OCI-LY1 (cell line): ENCODE data around the gene NUP214.

Source experiments
- H2AFZ ChIP-seq: fragments of 200-600 bp; sonication (generic), shearing (Covaris generic); 2 replicates; pipeline ENCODE4 v1.6.0; 2014; ENCODE audit warnings: antibody characterized with exemption, mild to moderate bottlenecking, low read length
- H3F3A ChIP-seq: fragments of 200-600 bp; sonication (generic), shearing (Covaris generic); 2 replicates; pipeline ENCODE4 v1.6.0; 2014; ENCODE audit warnings: mild to moderate bottlenecking, antibody characterized with exemption, low read length, moderate library complexity; ENCODE audit not compliant: insufficient read depth
- H3K27ac ChIP-seq: fragments of 200-600 bp; sonication (generic); 2 replicates; pipeline ENCODE4 v1.5.1; 2014; ENCODE audit warnings: low read length, mixed run types, mild to moderate bottlenecking, low read depth; ENCODE audit not compliant: poor library complexity, severe bottlenecking
- H3K27me3 ChIP-seq: fragments of 200-600 bp; sonication (generic); 2 replicates; pipeline ENCODE4 v1.6.0; 2014; ENCODE audit warnings: antibody characterized with exemption, mild to moderate bottlenecking, low read length, moderate library complexity; ENCODE audit not compliant: insufficient read depth
- H3K36me3 ChIP-seq: fragments of 200-600 bp; sonication (generic); 2 replicates; pipeline ENCODE4 v1.6.1; 2014; ENCODE audit warnings: mild to moderate bottlenecking, antibody characterized with exemption, low read length, moderate library complexity, mixed read lengths; ENCODE audit not compliant: insufficient read depth
- H3K4me1 ChIP-seq: fragments of 200-600 bp; sonication (generic); 2 replicates; pipeline ENCODE4 v1.5.1; 2014; ENCODE audit warnings: mild to moderate bottlenecking, low read length, moderate library complexity; ENCODE audit not compliant: insufficient read depth, severe bottlenecking
- H3K4me2 ChIP-seq: fragments of 200-600 bp; sonication (generic), shearing (Covaris generic); 2 replicates; pipeline ENCODE4 v1.6.1; 2014; ENCODE audit warnings: low read length
- H3K4me3 ChIP-seq: fragments of 200-600 bp; sonication (generic); 2 replicates; pipeline ENCODE4 v1.5.1; 2014; ENCODE audit warnings: low read length, low read depth, mild to moderate bottlenecking, mixed read lengths; ENCODE audit not compliant: poor library complexity, severe bottlenecking
- H3K79me2 ChIP-seq: fragments of 200-600 bp; shearing (Covaris generic); 2 replicates; pipeline ENCODE4 v1.6.1; 2016; ENCODE audit warnings: mixed run types, low read length, mixed read lengths; ENCODE audit not compliant: insufficient read depth
- H3K9ac ChIP-seq: fragments of 200-600 bp; sonication (generic), shearing (Covaris generic); 2 replicates; pipeline ENCODE4 v1.6.1; 2014; ENCODE audit warnings: mild to moderate bottlenecking, low read length, mixed read lengths
- H3K9me2 ChIP-seq: fragments of 200-600 bp; sonication (generic), shearing (Covaris generic); 2 replicates; pipeline ENCODE4 v1.6.1; 2014; ENCODE audit warnings: low read depth, mild to moderate bottlenecking, low read length, mixed read lengths
- H3K9me3 ChIP-seq: fragments of 200-600 bp; shearing (Covaris generic); 2 replicates; pipeline ENCODE4 v1.6.1; 2014; ENCODE audit warnings: low read length, mixed read lengths
- H4K20me1 ChIP-seq: fragments of 200-600 bp; sonication (generic), shearing (Covaris generic); 2 replicates; pipeline ENCODE4 v1.6.0; 2016; ENCODE audit warnings: mild to moderate bottlenecking, low read length; ENCODE audit not compliant: insufficient read depth
- CTCF ChIP-seq: fragments of 200-600 bp; sonication (generic), shearing (Covaris generic); IDR thresholded peaks from 2 replicates; pipeline ENCODE4 v1.5.1; 2017; ENCODE audit warnings: mild to moderate bottlenecking, antibody characterized with exemption, low read length, moderate library complexity, mixed read lengths
- EZH2 ChIP-seq: fragments of 200-600 bp; sonication (generic), shearing (Covaris generic); IDR thresholded peaks from 2 replicates; pipeline ENCODE4 v1.8.0; 2017; ENCODE audit warnings: borderline replicate concordance, mixed run types, mild to moderate bottlenecking, antibody characterized with exemption, low read length, moderate library complexity, mixed read lengths

NUP214 gene

GRCh38 chr9:131119600-131119999 is 5.8 kb upstream of the NUP214 start:
- Histone ChIP-seq H3K4me3 (no peak overlapping the region), H3K79me2 (no peaks in the 10 kb centered on the region), H2AFZ (no peak overlapping the region), H3K9ac (no peak overlapping the region), H3K27me3 (0 out of 2 replicates have a peak, but pooled peaks cover 11% of the 10 kb centered on the region), H3K9me3 (no peaks in the 10 kb centered on the region), H3K27ac (no peak overlapping the region), H3F3A (no peaks in the 10 kb centered on the region), H3K9me2 (no peaks in the 10 kb centered on the region), H3K4me1 (peaks cover 3% of the 10 kb centered on the region), H3K4me2 (no peak overlapping the region), H4K20me1 (no peaks in the 10 kb centered on the region), H3K36me3 (no peaks in the 10 kb centered on the region)
- TF ChIP-seq CTCF (no peak), EZH2 (no peak)

DNA sequence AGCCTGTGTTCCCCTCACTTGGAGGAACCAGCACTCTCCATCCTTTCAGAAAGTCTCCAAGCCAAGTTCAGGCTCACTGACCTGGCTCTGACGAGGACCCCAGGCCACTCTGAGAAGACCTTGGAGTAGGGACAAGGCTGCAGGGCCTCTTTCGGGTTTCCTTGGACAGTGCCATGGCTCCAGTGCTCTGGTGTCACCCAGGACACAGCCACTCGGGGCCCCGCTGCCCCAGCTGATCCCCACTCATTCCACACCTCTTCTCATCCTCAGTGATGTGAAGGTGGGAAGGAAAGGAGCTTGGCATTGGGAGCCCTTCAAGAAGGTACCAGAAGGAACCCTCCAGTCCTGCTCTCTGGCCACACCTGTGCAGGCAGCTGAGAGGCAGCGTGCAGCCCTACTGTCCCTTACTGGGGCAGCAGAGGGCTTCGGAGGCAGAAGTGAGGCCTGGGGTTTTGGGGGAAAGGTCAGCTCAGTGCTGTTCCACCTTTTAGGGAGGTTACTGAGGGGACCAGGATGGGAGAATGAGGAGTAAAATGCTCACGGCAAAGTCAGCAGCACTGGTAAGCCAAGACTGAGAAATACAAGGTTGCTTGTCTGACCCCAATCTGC is 4.7 kb upstream of the NUP214 start:
- H3K27me3 ChIP-seq, result 0 out of 2 replicates have a peak, but pooled peaks cover 11% of the 10 kb centered on the region

GRCh38 chr9:131121346-131121745 is 4.0 kb upstream of the NUP214 start:
- Histone ChIP-seq H3K4me2 (no peak overlapping the region), H4K20me1 (no peaks in the 10 kb centered on the region), H3K9ac (no peak overlapping the region), H3K9me2 (no peaks in the 10 kb centered on the region), H3K4me1 (peaks cover 11% of the 10 kb centered on the region), H3K79me2 (peaks cover 6% of the 10 kb centered on the region), H3K4me3 (no peak overlapping the region), H2AFZ (no peak overlapping the region), H3K36me3 (no peaks in the 10 kb centered on the region), H3F3A (no peaks in the 10 kb centered on the region), H3K27ac (no peak overlapping the region), H3K27me3 (0 out of 2 replicates have a peak, but pooled peaks cover 11% of the 10 kb centered on the region), H3K9me3 (no peaks in the 10 kb centered on the region)
- TF ChIP-seq EZH2 (no peak), CTCF (no peak)

More for the DNA sequence above, 4.7 kb upstream of the NUP214 start:
- Histone ChIP-seq H2AFZ (no peak overlapping the region), H3K79me2 (peaks cover under 1% of the 10 kb centered on the region; the same call in 1 of the 2 replicates), H3K4me2 (no peak overlapping the region), H3F3A (no peaks in the 10 kb centered on the region), H3K9me3 (no peaks in the 10 kb centered on the region), H3K9ac (no peak overlapping the region), H3K9me2 (no peaks in the 10 kb centered on the region), H3K36me3 (no peaks in the 10 kb centered on the region), H3K27ac (no peak overlapping the region), H4K20me1 (no peaks in the 10 kb centered on the region), H3K4me1 (peaks cover 6% of the 10 kb centered on the region), H3K4me3 (no peak overlapping the region)
- no peak for TF ChIP-seq CTCF
- TF ChIP-seq EZH2, result no peak
